BJ (cell line): ENCODE results near the gene ARHGAP4. TPM values are rescaled to one million over a fixed set of nuclear protein-coding genes. Genes with fewer than 3 reads are reported as not detected.
A peak's percentile ranks its signal among the peaks of the same experiment; 100 is the strongest.

Source experiments
- CTCF ChIA-PET: fragments of 350-600 bp; formaldehyde crosslinking; extraction: SDS; loops from one replicate; lab custom pipeline; 2021; ENCODE audit warnings: antibody characterized with exemption, inconsistent platforms; lab: Yijun Ruan, JAX
- POLR2A ChIA-PET: fragments of 300-600 bp; sonication (Branson Sonifier 250); formaldehyde crosslinking; extraction: SDS; loops from one replicate; lab custom pipeline; 2021; ENCODE audit warnings: antibody characterized with exemption; lab: Charles Lee
- DNase-seq: peaks from one replicate; pipeline ENCODE4 v3.0.0-alpha.2; 2011; ENCODE audit warnings: low read depth
- H3K27me3 ChIP-seq: 2 replicates; pipeline ENCODE4 v1.6.0; 2011; ENCODE audit warnings: low read length; ENCODE audit not compliant: control insufficient read depth, insufficient read depth
- H3K36me3 ChIP-seq: 2 replicates; pipeline ENCODE4 v1.5.1; 2011; ENCODE audit warnings: low read length; ENCODE audit not compliant: control insufficient read depth, insufficient read depth
- H3K4me3 ChIP-seq: 2 replicates; pipeline ENCODE4 v1.5.1; 2011; ENCODE audit warnings: low read depth, mild to moderate bottlenecking, control low read depth, low read length
- CTCF ChIP-seq: IDR thresholded peaks from 2 replicates; pipeline ENCODE4 v1.5.1; 2011; ENCODE audit warnings: low read depth, mild to moderate bottlenecking, control low read depth, inconsistent platforms, low read length, moderate library complexity; ENCODE audit not compliant: insufficient read depth
- polyA plus RNA-seq: library from polyadenylated mRNA; depleted of rRNA; stranded (reverse); fragments of >200 nt; gene quantifications from 2 replicates; pipeline ENCODE4 v1.2.3, GENCODE V29; 2011

Gene ARHGAP4
- polyA plus RNA-seq, 1 experiment: 0.82 TPM

- peak within 1 kb of the TSS; percentile 75 for H3K4me3 ChIP-seq
- H3K36me3 ChIP-seq: no peaks in the 10 kb centered on the region
- POLR2A ChIA-PET: no interaction called here
- CTCF ChIA-PET: no interaction called here
- H3K27me3 ChIP-seq: no peaks in the 10 kb centered on the region
- no peak for DNase-seq
- TF ChIP-seq CTCF: no peak
Observed at GRCh38 chrX:153972368-153973126, 46.5 kb upstream of the ARHGAP4 start, which contains the start of gene TMEM187. Gene TMEM187 (plus strand): TSS chrX:153972754. CDS start chrX:153982063, 9,309 bp downstream.

GRCh38 chrX:153971450-153972367 is 45.6 kb upstream of the ARHGAP4 start, which contains the start of gene HCFC1:
Gene HCFC1 (minus strand): TSS chrX:153971818. CDS start chrX:153970840, 978 bp downstream.
- Histone ChIP-seq H3K27me3 (no peaks in the 10 kb centered on the region), H3K4me3 (peak within 1 kb of the TSS; percentile 75), H3K36me3 (no peaks in the 10 kb centered on the region)
- ChIA-PET CTCF (interaction anchor here (1.0 kb wide), 1 partner anchor 54 kb away, joined by 4 read pairs; no protein-coding TSS in a partner anchor), POLR2A (no interaction called here)
- DNase-seq: no peak
- no peak for TF ChIP-seq CTCF

DNA sequence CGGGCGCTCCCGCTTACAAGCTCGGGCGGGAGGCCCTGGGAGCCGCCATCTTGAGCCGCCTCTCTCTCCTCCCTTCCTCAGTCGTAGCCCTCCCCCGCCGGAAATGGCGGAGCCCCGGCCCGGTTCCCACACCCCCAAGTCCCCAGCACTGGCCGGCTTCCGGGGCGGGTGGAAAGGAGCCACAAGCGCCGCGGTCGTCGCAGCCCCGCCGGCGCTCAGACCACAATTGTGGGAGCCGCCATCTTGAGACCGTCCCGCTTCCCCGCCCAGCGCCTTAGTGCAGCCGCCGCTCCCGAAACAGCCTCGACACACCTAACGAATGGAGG is 45.0 kb upstream of the ARHGAP4 start:
- Histone ChIP-seq H3K27me3 (no peaks in the 10 kb centered on the region), H3K36me3 (no peaks in the 10 kb centered on the region), H3K4me3 (peak overlapping the region; percentile 75)
- ChIA-PET POLR2A (no interaction called here), CTCF (interaction anchor here (1.0 kb wide), 1 partner anchor 54 kb away, joined by 4 read pairs; no protein-coding TSS in a partner anchor)
- TF ChIP-seq CTCF: no peak
- DNase-seq: no peak

DNA sequence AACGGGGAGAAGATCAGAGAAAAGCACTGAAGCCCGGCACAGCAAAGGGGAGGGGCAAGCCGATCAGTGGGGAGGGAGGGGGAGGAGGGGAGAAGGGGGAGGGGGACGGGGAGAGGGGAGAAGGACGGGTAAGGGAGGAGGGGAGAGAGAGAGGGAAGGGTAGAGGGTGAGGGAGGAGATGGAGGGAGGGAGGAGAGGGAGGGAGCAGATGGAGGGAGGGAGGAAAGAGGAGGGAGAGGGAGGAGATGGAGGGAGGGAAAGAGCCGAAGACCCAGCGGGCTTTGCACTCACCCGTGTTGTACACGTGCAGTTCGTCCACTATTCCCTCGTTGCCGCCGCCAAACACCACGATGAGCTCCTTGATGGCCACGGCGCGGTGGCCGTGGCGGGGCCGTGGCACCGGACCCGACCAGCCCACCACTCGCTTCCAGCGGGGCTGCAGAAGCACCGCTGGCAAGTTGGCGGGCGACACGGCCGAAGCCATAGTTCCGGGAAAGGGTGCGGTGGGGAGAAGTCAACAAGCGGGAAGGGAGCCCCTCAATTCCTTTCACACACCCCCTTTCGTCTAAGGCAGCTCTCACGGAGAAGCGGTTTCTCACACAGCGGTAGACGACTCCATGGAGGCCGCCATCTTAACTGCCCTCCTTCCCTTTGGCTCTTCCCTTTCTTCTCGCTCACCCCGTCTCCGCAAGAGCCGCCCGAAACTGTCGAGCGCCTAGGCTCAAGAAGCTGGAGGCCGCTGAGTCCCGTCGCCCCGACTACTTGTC is 44.5 kb upstream of the ARHGAP4 start:
- no peak for TF ChIP-seq CTCF
- POLR2A ChIA-PET: no interaction called here
- DNase-seq: no peak
- peak overlapping the region; percentile 75 for H3K4me3 ChIP-seq
- no peaks in the 10 kb centered on the region for H3K36me3 ChIP-seq
- CTCF ChIA-PET: interaction anchor here (0.7 to 4.7 kb wide), 6 partner anchors 9 to 142 kb away, joined by 3 to 19 read pairs (median 3); no protein-coding TSS in a partner anchor
- H3K27me3 ChIP-seq: no peaks in the 10 kb centered on the region
